ENCODE measurements around the gene NUCB1. TPM values are rescaled to one million over a fixed set of nuclear protein-coding genes. Genes with fewer than 3 reads are reported as not detected.

The NUCB1 gene
- total RNA-seq, 2 donors from 2014 or later, result 213 to 270 TPM

DNA sequence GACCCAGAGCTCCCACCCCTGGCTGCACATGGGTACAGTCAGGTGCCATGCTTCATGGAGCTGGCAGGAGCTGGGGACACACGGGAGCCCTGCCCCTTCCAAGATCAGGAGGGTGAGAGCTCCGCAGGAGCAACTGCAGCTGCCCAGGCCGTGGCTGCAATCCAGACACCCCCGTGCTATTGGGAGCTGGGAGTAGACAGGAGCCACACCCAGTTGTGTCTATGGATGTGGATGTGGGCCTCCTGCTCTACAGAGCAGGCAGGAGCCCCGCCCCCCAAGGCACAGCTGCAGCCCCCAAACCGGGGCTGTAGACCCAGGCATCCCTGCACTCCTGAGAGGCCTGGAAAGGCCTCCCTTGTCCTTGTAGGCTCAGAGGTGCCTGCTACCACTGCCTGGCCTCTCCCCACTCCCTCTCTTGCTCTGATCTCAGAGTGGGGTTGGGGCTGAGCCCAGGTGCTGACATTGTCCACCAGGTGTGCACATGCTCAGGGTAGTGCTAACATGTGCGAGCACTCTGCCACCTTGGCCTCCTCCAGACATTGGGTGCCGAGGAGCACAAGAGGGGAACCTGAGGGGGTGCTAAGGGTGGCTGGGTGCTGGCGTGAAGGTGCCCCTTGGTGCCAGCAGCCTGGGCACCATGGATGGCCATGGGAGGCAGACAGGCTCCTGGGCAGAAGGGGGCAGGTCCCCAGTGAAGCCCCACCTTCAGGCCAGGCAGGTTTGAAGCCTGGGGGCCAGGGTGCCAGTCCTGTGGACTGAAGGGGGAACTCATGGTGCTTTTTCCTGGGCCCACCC lies 46.5 kb downstream of the NUCB1 start:
- no peak for DNase-seq (ENCODE audit: low spot score)
- H3K9me3 Mint-ChIP-seq, result no peaks in the 10 kb centered on the region
- no peaks in the 10 kb centered on the region for H3K27me3 Mint-ChIP-seq
- H3K36me3 Mint-ChIP-seq, result no peaks in the 10 kb centered on the region
- peak; percentile 6 to 46 for ATAC-seq
- H3K27ac Mint-ChIP-seq, result no peak overlapping the region
- no peak overlapping the region for H3K4me3 Mint-ChIP-seq
- H3K4me1 Mint-ChIP-seq (ENCODE audit: low read depth in 2 of 2), result no peaks in the 10 kb centered on the region

DNA sequence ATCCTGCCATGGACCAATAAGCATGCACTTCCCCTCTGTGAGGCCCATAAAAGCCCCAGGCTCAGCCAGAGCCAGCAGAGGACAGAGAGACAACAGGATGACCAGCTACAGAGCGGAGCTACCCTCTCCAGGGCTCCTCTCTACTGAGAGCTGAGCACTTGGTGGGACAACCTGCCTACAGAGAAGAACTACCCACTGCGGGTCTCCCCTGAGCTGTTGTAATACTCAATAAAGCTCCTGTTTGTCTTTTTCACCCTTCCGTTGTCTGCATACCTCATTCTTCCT lies 47.1 kb downstream of the NUCB1 start:
- H3K4me3 Mint-ChIP-seq, result no peak overlapping the region
- no peak overlapping the region for H3K27ac Mint-ChIP-seq
- no peaks in the 10 kb centered on the region for H3K9me3 Mint-ChIP-seq
- no peaks in the 10 kb centered on the region for H3K4me1 Mint-ChIP-seq (ENCODE audit: low read depth in 2 of 2)
- no peaks in the 10 kb centered on the region for H3K36me3 Mint-ChIP-seq
- ATAC-seq, result peak in 1 of 2 donors; percentile 32
- no peak for DNase-seq (ENCODE audit: low spot score)
- H3K27me3 Mint-ChIP-seq, result no peaks in the 10 kb centered on the region

DNA sequence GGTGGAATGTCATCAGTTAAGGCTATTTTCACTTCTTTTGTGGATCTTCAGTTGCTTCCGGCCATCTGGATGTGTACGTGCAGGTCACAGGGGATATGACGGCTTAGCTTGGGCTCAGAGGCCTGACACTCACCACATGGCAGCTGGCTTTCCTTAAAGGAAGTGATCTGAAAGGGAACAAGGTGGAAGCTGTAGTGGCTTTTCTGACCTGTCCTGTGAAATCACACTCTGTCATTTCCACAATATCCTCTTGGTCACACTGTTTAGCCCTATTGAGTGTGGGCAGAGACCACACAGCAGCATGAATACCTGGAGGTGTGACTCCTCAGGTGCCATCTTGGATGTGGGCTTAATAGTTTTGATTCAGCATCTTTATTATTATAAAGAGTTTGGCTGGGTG lies 50.0 kb downstream of the NUCB1 start:
- Mint-ChIP-seq H3K27ac (no peak overlapping the region), H3K27me3 (no peaks in the 10 kb centered on the region)

DNA sequence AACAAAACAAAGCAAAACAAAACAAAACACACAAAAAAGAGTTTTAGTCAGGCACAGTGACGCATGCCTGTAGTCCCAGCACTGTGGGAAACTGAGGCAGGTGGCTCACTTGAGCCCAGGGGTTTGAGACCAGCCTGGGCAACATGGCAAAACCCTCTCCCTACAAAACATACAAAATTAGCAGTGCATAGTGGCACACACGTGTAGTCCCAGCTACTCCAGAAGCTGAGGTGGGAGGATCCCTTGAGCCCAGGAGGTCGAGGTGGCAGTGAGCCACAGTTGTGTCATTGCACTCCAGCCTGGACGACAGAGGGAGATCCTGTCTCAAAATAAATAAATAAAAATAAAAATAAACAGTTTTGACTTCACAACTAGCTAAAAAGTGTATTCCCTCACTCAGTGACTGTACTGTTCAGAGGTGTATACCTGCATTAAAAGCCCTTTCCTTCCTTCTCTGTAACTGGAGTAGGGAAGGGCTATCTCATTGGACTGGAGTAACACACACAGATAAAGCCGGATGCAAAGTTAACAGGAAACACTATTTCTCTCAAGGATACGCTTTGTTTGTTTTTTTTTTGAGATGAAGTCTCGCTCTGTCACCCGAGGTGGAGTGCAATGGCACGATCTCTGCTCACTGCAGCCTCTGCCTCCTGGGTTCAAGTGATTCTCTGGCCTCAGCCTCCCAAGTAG lies 50.9 kb downstream of the NUCB1 start:
- no peaks in the 10 kb centered on the region for H3K36me3 Mint-ChIP-seq
- H3K4me3 Mint-ChIP-seq, result no peak overlapping the region

More for the DNA sequence above, 50.0 kb downstream of the NUCB1 start:
- peaks cover 5 to 6% of the 10 kb centered on the region in 2 donors for H3K4me1 Mint-ChIP-seq (ENCODE audit: low read depth in 2 of 2)
- ATAC-seq (no peak), DNase-seq (ENCODE audit: low spot score) (no peak)
- H3K9me3 Mint-ChIP-seq, result no peaks in the 10 kb centered on the region
- no peak overlapping the region for H3K4me3 Mint-ChIP-seq
- H3K36me3 Mint-ChIP-seq, result no peaks in the 10 kb centered on the region

DNA sequence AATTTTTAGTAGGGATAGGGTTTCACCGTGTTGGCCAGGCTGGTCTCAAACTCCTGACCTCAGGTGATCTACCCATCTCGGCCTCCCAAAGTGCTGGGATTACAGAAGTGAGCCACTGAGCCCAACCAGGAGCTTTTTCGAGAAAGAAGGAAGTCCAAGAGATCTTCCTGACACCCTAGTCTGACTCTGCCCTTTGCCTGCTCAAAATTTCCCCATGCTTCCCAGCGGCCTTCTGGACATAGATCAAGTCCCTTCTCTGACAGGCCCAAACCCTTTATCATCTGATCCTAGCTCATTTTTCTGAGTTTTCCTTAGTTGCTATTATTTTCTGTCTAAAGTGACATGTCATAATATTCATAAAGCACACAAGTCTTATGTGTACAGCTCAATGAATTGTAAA lies 53.0 kb downstream of the NUCB1 start:
- no peak for ATAC-seq
- H3K4me1 Mint-ChIP-seq (ENCODE audit: low read depth in 2 of 2), result peaks cover 12 to 20% of the 10 kb centered on the region in 2 donors
- no peak overlapping the region for H3K4me3 Mint-ChIP-seq
- H3K36me3 Mint-ChIP-seq, result no peaks in the 10 kb centered on the region
- DNase-seq (ENCODE audit: low spot score), result no peak
- no peaks in the 10 kb centered on the region for H3K27me3 Mint-ChIP-seq
- H3K27ac Mint-ChIP-seq, result peak overlapping the region in 1 of 2 donors; percentile 87
- H3K9me3 Mint-ChIP-seq, result no peaks in the 10 kb centered on the region

More for the DNA sequence above, 50.9 kb downstream of the NUCB1 start:
- Mint-ChIP-seq H3K27ac (no peak overlapping the region), H3K4me1 (ENCODE audit: low read depth in 2 of 2) (peaks cover 9 to 11% of the 10 kb centered on the region in 2 donors), H3K27me3 (no peaks in the 10 kb centered on the region), H3K9me3 (no peaks in the 10 kb centered on the region)
- DNase-seq (ENCODE audit: low spot score) (no peak), ATAC-seq (no peak)

DNA sequence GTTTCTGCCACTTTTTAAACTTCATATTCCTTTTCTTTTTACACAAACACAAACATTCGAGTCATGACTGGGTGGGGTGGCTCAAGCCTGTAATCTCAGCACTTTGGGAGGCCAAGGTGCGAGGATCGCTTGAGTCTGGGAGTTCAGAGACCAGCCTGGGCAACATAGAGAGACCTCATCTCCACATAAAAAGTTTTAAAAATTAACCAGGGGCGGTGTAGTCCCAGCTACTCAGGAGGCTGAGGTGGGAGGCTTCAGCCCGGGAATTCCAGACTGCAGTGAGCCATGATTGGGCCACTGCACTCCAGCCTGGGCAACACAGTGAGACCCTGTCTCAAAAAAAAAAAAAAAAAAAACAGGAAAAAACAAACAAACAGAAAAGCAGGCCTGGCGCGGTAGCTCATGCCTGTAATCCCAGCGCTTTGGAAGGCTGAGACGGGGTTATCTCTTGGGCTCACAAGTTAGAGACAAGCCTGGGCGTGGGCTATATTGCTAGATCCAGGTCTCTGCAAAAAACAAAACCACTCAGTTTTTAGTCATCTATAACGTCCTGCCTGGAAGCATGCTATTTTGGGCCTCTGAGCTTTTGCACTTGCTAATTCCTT lies 54.0 kb downstream of the NUCB1 start:
- H3K36me3 Mint-ChIP-seq, result no peaks in the 10 kb centered on the region
- peak overlapping the region; percentile 85 to 87 for H3K27ac Mint-ChIP-seq
- DNase-seq (ENCODE audit: low spot score), result no peak
- no peak for ATAC-seq
- no peaks in the 10 kb centered on the region for H3K27me3 Mint-ChIP-seq
- peaks cover 16 to 24% of the 10 kb centered on the region in 2 donors for H3K4me1 Mint-ChIP-seq (ENCODE audit: low read depth in 2 of 2)
- H3K4me3 Mint-ChIP-seq, result peak overlapping the region; percentile 90
- H3K9me3 Mint-ChIP-seq, result no peaks in the 10 kb centered on the region

DNA sequence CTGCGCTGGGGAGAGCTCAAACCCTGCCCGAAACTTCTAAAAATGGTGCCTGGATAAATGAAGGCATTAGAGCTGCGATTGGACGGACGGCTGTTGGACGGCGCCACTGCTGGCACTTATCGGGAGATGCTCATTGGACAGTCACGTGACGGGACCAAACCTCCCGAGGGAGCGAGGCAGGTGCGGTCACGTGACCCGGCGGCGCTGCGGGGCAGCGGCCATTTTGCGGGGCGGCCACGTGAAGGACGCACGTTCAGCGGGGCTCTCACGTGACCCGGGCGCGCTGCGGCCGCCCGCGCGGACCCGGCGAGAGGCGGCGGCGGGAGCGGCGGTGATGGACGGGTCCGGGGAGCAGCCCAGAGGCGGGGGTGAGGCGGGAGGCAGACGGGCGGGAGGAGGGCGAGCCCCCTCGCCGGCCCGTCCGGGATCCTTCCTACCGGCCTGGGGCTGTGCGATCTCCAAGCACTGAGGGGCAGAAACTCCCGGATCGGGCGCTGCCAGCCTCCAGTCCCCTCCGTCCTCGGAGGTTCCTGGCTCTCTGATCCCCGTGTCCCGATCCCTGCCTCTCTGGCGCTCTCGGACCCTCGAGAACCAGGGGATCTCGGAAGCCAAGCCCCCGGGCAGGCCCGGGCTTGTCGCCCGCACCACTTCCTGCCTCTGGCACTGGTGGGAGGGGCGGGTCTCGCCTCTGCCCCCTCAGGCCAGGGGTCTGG lies 54.6 kb downstream of the NUCB1 start, which contains the start of gene BAX:
Gene BAX, plus strand, starts transcription at position 281 of the 713 bp plus-strand sequence. Its CDS starts 54 bp downstream, at position 335.
- H3K27ac Mint-ChIP-seq, result peak within 1 kb of the TSS; percentile 85 to 90
- DNase-seq (ENCODE audit: low spot score) (peak; percentile 96), ATAC-seq (peak; percentile 91 to 92)
- no peaks in the 10 kb centered on the region for H3K27me3 Mint-ChIP-seq
- peak within 1 kb of the TSS; percentile 90 for H3K4me3 Mint-ChIP-seq
- peaks cover 16 to 24% of the 10 kb centered on the region in 2 donors for H3K4me1 Mint-ChIP-seq (ENCODE audit: low read depth in 2 of 2)
- H3K36me3 Mint-ChIP-seq, result no peaks in the 10 kb centered on the region
- H3K9me3 Mint-ChIP-seq, result no peaks in the 10 kb centered on the region

DNA sequence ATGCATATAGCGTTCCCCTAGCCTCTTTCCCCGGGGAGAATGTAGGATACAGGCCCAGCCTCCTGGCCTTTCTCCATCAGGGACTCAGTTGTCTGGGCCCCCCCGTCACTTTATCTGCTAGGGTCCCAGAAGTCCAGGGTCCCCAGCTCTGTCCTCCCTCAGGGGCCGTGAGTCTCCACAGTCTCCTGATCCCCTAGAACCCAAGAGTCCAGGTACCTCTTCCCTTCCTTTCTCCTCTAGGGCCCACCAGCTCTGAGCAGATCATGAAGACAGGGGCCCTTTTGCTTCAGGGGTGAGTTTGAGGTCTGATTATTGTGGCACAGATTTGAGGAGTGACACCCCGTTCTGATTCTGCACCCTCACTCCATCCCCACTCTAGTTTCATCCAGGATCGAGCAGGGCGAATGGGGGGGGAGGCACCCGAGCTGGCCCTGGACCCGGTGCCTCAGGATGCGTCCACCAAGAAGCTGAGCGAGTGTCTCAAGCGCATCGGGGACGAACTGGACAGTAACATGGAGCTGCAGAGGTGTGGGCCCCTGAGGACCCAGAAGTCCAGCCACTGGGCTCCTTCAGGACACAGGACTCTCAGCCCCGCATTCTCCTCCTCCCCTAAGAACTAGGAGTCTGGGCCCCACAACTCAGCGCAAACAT lies 55.3 kb downstream of the NUCB1 start:
- ATAC-seq (no peak), DNase-seq (ENCODE audit: low spot score) (no peak)
- Mint-ChIP-seq H3K9me3 (no peaks in the 10 kb centered on the region), H3K27ac (peak overlapping the region; percentile 85 to 90), H3K4me3 (peak overlapping the region; percentile 85), H3K4me1 (ENCODE audit: low read depth in 2 of 2) (peaks cover 16 to 24% of the 10 kb centered on the region in 2 donors), H3K36me3 (no peaks in the 10 kb centered on the region), H3K27me3 (no peaks in the 10 kb centered on the region)

DNA sequence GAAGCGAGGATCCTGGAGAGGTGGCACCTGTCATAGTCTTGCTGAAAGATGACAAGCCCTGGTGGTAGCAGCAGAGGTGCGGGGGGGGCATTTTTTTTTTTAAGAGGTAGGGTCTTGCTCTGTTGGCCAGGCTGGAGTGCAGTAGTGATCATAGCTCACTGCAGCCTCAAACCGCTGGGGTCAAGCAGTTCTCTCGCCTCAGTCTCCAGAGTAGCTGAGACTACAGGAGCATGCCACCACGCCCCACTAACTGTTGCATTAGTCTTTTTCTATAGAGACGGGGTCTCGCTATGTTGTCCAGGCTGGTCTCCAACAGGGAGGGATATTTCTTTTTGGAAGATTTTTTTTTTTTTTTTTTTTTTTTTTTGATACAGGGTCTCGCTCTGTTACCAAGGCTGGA lies 57.9 kb downstream of the NUCB1 start:
- no peak for ATAC-seq
- Mint-ChIP-seq H3K27me3 (no peaks in the 10 kb centered on the region), H3K4me3 (no peak overlapping the region), H3K27ac (no peak overlapping the region), H3K9me3 (no peaks in the 10 kb centered on the region), H3K36me3 (no peaks in the 10 kb centered on the region), H3K4me1 (ENCODE audit: low read depth in 2 of 2) (peaks cover 31 to 41% of the 10 kb centered on the region in 2 donors)
- no peak for DNase-seq (ENCODE audit: low spot score)

DNA sequence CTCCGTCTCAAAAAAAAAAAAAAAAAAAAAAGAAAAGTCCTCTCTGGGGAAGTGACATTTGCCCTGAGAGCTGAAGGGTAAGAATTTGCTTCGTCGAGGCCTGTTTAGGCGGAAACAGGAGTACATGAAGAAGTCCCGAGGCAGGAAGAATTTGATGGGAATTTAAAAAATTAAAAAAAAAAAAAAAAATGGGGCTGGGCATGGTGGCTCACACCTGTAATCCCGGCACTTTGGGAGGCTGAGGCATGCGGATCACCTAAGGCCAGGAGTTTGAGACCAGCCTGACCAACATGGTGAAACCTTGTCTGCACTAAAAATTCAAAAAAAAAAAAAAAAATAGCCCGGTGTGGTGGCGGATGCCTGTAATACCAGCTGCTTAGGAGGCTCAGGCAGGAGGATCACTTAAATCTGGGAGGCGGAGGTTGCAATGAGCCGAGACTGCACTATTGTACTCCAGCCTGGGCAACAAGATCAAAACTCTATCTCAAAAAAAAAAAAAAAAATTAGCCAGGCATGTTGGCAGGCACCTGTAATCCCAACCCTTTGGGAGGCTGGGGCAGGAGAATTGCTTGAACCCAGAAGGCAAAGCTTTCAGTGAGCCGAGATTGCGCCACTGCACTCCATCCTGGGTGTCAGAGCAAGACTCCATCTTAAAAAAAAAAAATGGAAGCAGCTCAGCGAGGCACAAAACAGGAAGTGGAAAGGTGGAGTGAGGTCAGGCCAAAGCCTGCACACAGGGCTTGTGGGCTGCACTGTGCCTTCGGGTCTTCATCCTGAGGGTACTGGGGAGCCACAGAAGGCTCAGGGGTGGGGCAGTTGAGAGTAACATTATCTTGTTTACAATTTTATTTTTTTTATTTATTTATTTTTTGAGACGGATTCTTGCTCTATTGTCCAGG lies 59.5 kb downstream of the NUCB1 start:
- Mint-ChIP-seq H3K27me3 (no peaks in the 10 kb centered on the region), H3K27ac (no peak overlapping the region), H3K36me3 (no peaks in the 10 kb centered on the region), H3K4me1 (ENCODE audit: low read depth in 2 of 2) (peaks cover 42 to 50% of the 10 kb centered on the region in 2 donors), H3K4me3 (no peak overlapping the region), H3K9me3 (no peaks in the 10 kb centered on the region)
- DNase-seq (ENCODE audit: low spot score), result no peak
- ATAC-seq, result no peak

DNA sequence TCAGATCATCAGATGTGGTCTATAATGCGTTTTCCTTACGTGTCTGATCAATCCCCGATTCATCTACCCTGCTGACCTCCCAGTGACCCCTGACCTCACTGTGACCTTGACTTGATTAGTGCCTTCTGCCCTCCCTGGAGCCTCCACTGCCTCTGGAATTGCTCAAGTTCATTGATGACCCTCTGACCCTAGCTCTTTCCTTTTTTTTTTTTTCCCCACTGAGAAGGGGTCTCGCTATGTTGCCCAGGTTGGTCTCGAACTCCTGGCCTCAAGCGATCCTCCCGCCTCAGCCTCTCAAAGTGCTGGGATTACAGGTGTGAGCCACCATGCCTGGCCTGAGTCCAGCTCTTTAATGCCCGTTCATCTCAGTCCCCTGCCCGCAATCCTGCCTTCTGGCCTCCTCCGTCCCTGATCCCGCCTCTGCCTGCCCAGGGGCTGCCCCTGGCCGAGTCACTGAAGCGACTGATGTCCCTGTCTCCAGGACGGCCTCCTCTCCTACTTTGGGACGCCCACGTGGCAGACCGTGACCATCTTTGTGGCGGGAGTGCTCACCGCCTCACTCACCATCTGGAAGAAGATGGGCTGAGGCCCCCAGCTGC lies 61.0 kb downstream of the NUCB1 start:
- ATAC-seq, result no peak
- no peak overlapping the region for H3K4me3 Mint-ChIP-seq
- H3K4me1 Mint-ChIP-seq (ENCODE audit: low read depth in 2 of 2), result peaks cover 50 to 58% of the 10 kb centered on the region in 2 donors
- no peaks in the 10 kb centered on the region for H3K27me3 Mint-ChIP-seq
- peak overlapping the region; percentile 98 to 99 for H3K27ac Mint-ChIP-seq
- DNase-seq (ENCODE audit: low spot score), result no peak
- H3K9me3 Mint-ChIP-seq, result no peaks in the 10 kb centered on the region
- peaks cover 1% of the 10 kb centered on the region for H3K36me3 Mint-ChIP-seq

DNA sequence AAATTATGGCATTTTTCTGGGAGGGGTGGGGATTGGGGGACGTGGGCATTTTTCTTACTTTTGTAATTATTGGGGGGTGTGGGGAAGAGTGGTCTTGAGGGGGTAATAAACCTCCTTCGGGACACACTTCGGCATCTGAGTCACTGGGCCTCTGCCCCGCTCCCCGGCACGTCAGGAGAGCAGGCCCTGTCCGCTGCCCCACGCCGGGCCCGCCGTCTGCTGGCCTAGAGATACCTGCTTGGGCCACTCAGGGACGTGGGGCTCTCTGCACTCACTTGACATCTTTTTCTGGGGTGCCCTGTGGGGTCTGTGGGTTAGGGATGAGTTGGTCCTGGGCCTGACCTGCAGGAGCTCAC lies 61.5 kb downstream of the NUCB1 start:
- Mint-ChIP-seq H3K4me1 (ENCODE audit: low read depth in 2 of 2) (peaks cover 54 to 60% of the 10 kb centered on the region in 2 donors), H3K4me3 (peak overlapping the region; percentile 100), H3K27me3 (no peaks in the 10 kb centered on the region), H3K9me3 (no peaks in the 10 kb centered on the region), H3K27ac (peak overlapping the region; percentile 98 to 99), H3K36me3 (peaks cover 6% of the 10 kb centered on the region)
- ATAC-seq, result no peak
- DNase-seq (ENCODE audit: low spot score), result no peak
